Liver (tissue), 9 donors: ENCODE data around the gene SNCB. TPM values are rescaled to one million over a fixed set of nuclear protein-coding genes. Genes with fewer than 3 reads are reported as not detected.
A peak's percentile ranks its signal among the peaks of the same experiment; 100 is the strongest.

ENCODE experiments used
- DNase-seq: peaks from one replicate; pipeline ENCODE4 v3.0.0-alpha.2; 2017; ENCODE audit warnings: low spot score
- H3K27ac ChIP-seq, 2 donors: one replicate each; pipeline ENCODE4 v1.7.0; 2013; ENCODE audit warnings: inconsistent platforms in 2 of 2, low read length in 2 of 2, control low read depth in 1 of 2, low read depth in 1 of 2, mild to moderate bottlenecking in 1 of 2
- H3K27me3 ChIP-seq, 4 donors: one replicate each; pipeline versions ENCODE4 v1.6.1 to v1.7.0; 2013; ENCODE audit warnings: low read length in 3 of 4, inconsistent platforms in 1 of 4, mild to moderate bottlenecking in 1 of 4, moderate library complexity in 1 of 4; ENCODE audit not compliant: control insufficient read depth in 4 of 4, insufficient read depth in 4 of 4
- H3K36me3 ChIP-seq, 4 donors: one replicate each; pipeline versions ENCODE4 v1.6.1 to v1.7.0; 2013; ENCODE audit warnings: low read length in 3 of 4, mild to moderate bottlenecking in 3 of 4, low read depth in 1 of 4, moderate library complexity in 1 of 4; ENCODE audit not compliant: control insufficient read depth in 4 of 4, insufficient read depth in 3 of 4
- H3K4me1 ChIP-seq, 4 donors: one replicate each; pipeline versions ENCODE4 v1.6.1 to v1.7.0; 2013; ENCODE audit warnings: low read length in 3 of 4, mild to moderate bottlenecking in 3 of 4, moderate library complexity in 1 of 4; ENCODE audit not compliant: control insufficient read depth in 4 of 4, insufficient read depth in 4 of 4
- H3K4me3 ChIP-seq, 3 donors: one replicate each; pipeline versions ENCODE4 v1.6.1 to v1.7.0; 2013; ENCODE audit warnings: low read length in 3 of 3, control low read depth in 1 of 3, low read depth in 1 of 3, mild to moderate bottlenecking in 1 of 3
- H3K9ac ChIP-seq, 2 donors: one replicate each; pipeline ENCODE4 v1.7.0; 2013; ENCODE audit warnings: low read length in 2 of 2, mild to moderate bottlenecking in 2 of 2, moderate library complexity in 2 of 2, control low read depth in 1 of 2, low read depth in 1 of 2
- H3K9me3 ChIP-seq, 4 donors: one replicate each; pipeline versions ENCODE4 v1.6.1 to v1.7.0; 2013; ENCODE audit warnings: low read length in 3 of 4; ENCODE audit not compliant: control insufficient read depth in 4 of 4
- ATF3 ChIP-seq: IDR thresholded peaks from 2 replicates; pipeline ENCODE4 v1.6.1; 2016; ENCODE audit warnings: antibody characterized with exemption
- CTCF ChIP-seq: fragments of 150-350 bp; IDR thresholded peaks from 2 replicates; pipeline ENCODE4 v1.5.1; 2017; ENCODE audit warnings: improper control_type of control experiment, low read depth, low read length; ENCODE audit not compliant: missing input control
- EGR1 ChIP-seq, 2 donors: IDR thresholded peaks; 2 replicates each; pipeline ENCODE4 v1.6.1; 2016 to 2018; ENCODE audit warnings: antibody characterized with exemption in 2 of 2, low read depth in 2 of 2
- FOXA1 ChIP-seq: IDR thresholded peaks from 2 replicates; pipeline ENCODE4 v1.6.1; 2016; ENCODE audit warnings: antibody characterized with exemption
- FOXA2 ChIP-seq: IDR thresholded peaks from 2 replicates; pipeline ENCODE4 v1.6.1; 2016; ENCODE audit warnings: antibody characterized with exemption
- GABPA ChIP-seq, 2 donors: IDR thresholded peaks in 1 of 2; conservative IDR thresholded peaks in 1 of 2; 2 replicates each; pipeline ENCODE4 v1.6.1; 2016; ENCODE audit warnings: antibody characterized with exemption in 2 of 2, mild to moderate bottlenecking in 1 of 2, moderate library complexity in 1 of 2
- HNF4A ChIP-seq, 2 donors: conservative IDR thresholded peaks; 2 replicates each; pipeline ENCODE4 v1.6.1; 2016; ENCODE audit warnings: antibody characterized with exemption in 2 of 2, mild to moderate bottlenecking in 2 of 2
- HNF4G ChIP-seq: IDR thresholded peaks from 2 replicates; pipeline ENCODE4 v1.6.1; 2016; ENCODE audit warnings: antibody characterized with exemption
- JUND ChIP-seq, 2 donors: IDR thresholded peaks; 2 replicates each; pipeline ENCODE4 v1.6.1; 2016; ENCODE audit warnings: antibody characterized with exemption in 2 of 2
- MAX ChIP-seq: IDR thresholded peaks from 2 replicates; pipeline ENCODE4 v1.6.1; 2016; ENCODE audit warnings: antibody characterized with exemption
- NR2F2 ChIP-seq: IDR thresholded peaks from 2 replicates; pipeline ENCODE4 v1.6.1; 2016; ENCODE audit warnings: antibody characterized with exemption
- RAD21 ChIP-seq, 2 donors: IDR thresholded peaks; 2 replicates each; pipeline ENCODE4 v1.6.1; 2016; ENCODE audit warnings: antibody characterized with exemption in 2 of 2, mild to moderate bottlenecking in 2 of 2
- REST ChIP-seq: IDR thresholded peaks from 2 replicates; pipeline ENCODE4 v1.6.1; 2016; ENCODE audit warnings: antibody characterized with exemption, mild to moderate bottlenecking
- RXRA ChIP-seq, 2 donors: IDR thresholded peaks; 2 replicates each; pipeline ENCODE4 v1.6.1; 2017 to 2018; ENCODE audit warnings: antibody characterized with exemption in 2 of 2, mild to moderate bottlenecking in 1 of 2
- SP1 ChIP-seq: IDR thresholded peaks from 2 replicates; pipeline ENCODE4 v1.6.1; 2018; ENCODE audit warnings: antibody characterized with exemption, mild to moderate bottlenecking
- YY1 ChIP-seq: IDR thresholded peaks from 2 replicates; pipeline ENCODE4 v1.6.1; 2016; ENCODE audit warnings: antibody characterized with exemption, mild to moderate bottlenecking
- ZBTB33 ChIP-seq: IDR thresholded peaks from 2 replicates; pipeline ENCODE4 v1.6.1; 2016; ENCODE audit warnings: antibody characterized with exemption
- WGBS: extraction: QIAGEN DNeasy Blood & Tissue Kit; methylation state at CpG from one replicate; pipeline ENCODE4 v1.1.7; 2013; 5-methylcytosine and 5-hydroxymethylcytosine counted together
- polyA plus RNA-seq, 2 donors: library from polyadenylated mRNA; stranded (reverse) in 1 of 2; unstranded in 1 of 2; fragments of 200-250 nt in 1 of 2; fragments of >200 nt in 1 of 2; fragmentation: Nextera tagmentation in 1 of 2; extraction: Ambion mirVana in 1 of 2; gene quantifications; one replicate each; pipeline versions ENCODE4 v1.2.1 to v1.2.3, GENCODE V29; 2013 to 2015
- total RNA-seq, 2 donors: library from RNA; depleted of rRNA; stranded (reverse); fragments of >200 nt; gene quantifications; one replicate each; pipeline ENCODE4 v1.2.3, GENCODE V29; 2014
- donor health status: healthy.
- donor health status: healthy.
- donor health status: healthy.
- donor health status: healthy.
- donor health status: healthy.

SNCB gene
- total and polyA plus RNA-seq, 4 donors, result not detected

GRCh38 chr5:176579323-176579722 is 51.0 kb downstream of the SNCB start:
- Histone ChIP-seq H3K27ac (no peak overlapping the region), H3K9ac (no peak overlapping the region), H3K4me3 (no peak overlapping the region), H3K9me3 (no peaks in the 10 kb centered on the region), H3K4me1 (no peaks in the 10 kb centered on the region), H3K27me3 (no peaks in the 10 kb centered on the region), H3K36me3 (peaks cover 0 to 13% (median 2%) of the 10 kb centered on the region in 4 donors)
- no peak for TF ChIP-seq REST
- TF ChIP-seq JUND (IDR thresholded peaks at IDR 0.05), result no peak
- 83% methylated on average over 4 of the region's 4 CpGs for WGBS
- no peak for DNase-seq

GRCh38 chr5:176578391-176578808 is 51.9 kb downstream of the SNCB start:
- WGBS, result 54% methylated on average over 15 of the region's 15 CpGs
- TF ChIP-seq FOXA2 (no peak), YY1 (no peak), MAX (no peak), RXRA (IDR thresholded peaks at IDR 0.05) (no peak), JUND (IDR thresholded peaks at IDR 0.05) (no peak), HNF4A (conservative IDR thresholded peaks at IDR 0.05) (no peak), HNF4G (no peak), REST (no peak), RAD21 (IDR thresholded peaks at IDR 0.05) (peak; percentile 58 to 69), ZBTB33 (no peak), FOXA1 (no peak), CTCF (peak; percentile 42), NR2F2 (no peak), EGR1 (IDR thresholded peaks at IDR 0.05; ENCODE audit: low read depth in 2 of 2) (no peak), ATF3 (no peak), SP1 (no peak), GABPA (IDR thresholded peaks at IDR 0.05 in 1 of 2, conservative IDR thresholded peaks at IDR 0.05 in 1 of 2) (no peak)
- H3K9me3 ChIP-seq, result no peaks in the 10 kb centered on the region
- no peak overlapping the region for H3K4me3 ChIP-seq
- no peak overlapping the region for H3K27ac ChIP-seq
- no peaks in the 10 kb centered on the region for H3K27me3 ChIP-seq
- no peak overlapping the region for H3K9ac ChIP-seq
- DNase-seq, result peak; percentile 41
- H3K4me1 ChIP-seq, result no peaks in the 10 kb centered on the region
- H3K36me3 ChIP-seq, result peaks cover 0 to 11% (median 1%) of the 10 kb centered on the region in 4 donors
